NOMO-1 treated with dmso at 0.1 percent for 144 hours (cell line): ENCODE results near the gene CLIC5.

Experiments
- DNase-seq: peaks from one replicate; lab custom pipeline; 2025; ENCODE audit not compliant: unreplicated experiment; lab: John Stamatoyannopoulos, UW

Gene CLIC5

DNA sequence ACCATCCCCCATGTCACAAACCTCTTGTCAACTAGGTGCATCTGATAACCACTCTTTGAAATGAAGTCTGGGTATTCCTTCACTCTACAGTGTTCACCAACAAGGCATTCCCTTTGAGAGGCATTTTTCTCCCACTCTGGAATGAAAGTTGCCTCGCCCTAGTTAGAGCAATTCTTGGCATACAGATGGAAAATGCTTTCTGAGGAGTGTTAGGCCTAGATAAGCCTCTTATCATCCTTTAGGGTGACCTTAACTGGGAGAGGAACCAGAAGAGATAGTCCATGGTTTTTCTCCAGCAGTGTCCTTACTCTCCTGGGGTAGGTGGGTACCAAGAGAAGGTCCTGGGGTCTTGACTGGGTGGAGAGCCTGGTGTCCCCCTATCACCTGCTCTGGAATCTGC is 14.8 kb downstream of the CLIC5 start:
- DNase-seq, result no peak

DNA sequence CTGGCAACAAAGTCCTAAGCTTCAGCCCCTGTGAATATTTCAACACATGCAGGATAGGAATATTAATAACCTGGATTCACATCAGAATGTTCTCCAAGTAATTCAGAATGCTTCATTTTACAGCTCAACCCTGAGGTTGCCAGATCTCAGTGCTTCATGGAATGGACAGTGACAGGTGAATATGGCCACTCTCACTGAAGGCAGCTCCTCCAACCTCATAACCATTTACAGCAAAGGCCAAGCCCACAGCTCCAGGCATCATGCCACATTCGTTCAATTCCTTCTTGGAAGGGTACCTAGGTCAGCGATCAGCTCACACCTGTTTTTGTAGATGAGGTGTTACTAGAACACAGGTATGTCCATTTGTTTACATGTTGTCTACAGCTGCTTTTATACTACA is 17.1 kb downstream of the CLIC5 start:
- no peak for DNase-seq

DNA sequence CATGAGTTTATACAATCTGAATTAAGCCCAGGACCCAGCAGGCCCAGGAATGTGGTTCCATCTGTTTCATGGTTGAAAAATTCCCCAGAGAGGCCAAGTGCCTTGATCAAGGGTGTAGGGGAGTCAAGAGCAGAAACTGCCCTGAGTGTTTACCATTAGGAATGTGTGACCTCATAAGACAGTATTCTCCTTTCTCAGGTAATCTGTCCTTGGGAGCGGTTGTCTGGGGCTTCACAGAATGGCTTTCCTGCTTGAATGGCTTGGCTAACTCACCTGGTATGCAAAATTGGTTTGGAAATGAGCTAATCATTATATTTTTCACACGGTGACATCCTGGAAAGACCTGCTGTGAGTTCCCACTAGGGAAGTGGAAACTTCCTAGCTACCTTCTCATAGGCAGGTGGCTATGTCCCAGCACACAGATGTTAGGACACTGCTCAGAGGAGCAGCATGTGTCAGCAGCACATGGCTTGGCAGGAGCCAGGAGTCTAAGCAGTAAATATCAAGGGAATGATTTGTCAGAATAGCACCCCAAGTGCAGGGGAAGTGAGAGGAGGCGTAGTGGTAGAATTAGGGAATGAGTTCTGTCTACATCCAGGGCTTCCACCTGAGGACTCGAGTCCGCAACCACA is 17.7 kb downstream of the CLIC5 start:
- DNase-seq, result no peak

DNA sequence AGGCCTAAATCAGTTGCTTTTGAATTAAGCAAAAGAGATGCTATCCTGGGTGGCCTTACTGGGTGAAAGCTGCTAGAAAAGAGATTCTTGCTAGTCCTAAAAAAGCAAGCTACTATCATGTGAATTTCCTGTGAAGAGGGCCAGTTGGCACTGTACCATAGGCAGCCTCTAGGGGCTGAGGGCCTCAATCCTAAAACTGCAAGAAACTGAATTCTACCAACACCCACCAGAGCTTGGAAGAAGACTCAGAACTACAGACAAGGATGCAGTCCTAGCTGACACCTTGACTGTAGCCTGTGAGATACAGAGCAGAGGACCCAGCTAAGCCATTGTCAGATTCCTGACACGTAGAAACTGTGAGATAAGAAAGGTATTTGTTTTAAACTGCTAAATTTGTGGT is 24.5 kb downstream of the CLIC5 start:
- DNase-seq, result no peak

DNA sequence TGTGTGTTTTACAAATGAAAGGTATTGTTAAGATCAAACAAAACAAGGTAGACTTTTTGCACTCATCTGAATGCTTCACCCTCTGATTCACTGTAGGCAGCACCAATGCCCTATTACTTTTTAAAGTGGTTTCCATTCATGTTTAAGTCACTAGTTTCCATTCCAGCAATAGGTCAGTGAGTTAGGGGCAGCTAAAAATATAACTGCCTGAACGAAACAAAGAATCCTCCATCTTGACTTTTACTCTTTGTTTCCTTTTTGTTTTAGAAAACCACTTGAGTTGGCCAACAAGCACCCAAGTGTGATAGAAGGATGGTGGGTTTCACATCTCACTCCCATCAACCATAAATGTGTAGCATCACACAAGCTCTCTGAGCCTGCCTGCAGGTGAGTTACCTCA is 25.5 kb downstream of the CLIC5 start:
- no peak for DNase-seq

DNA sequence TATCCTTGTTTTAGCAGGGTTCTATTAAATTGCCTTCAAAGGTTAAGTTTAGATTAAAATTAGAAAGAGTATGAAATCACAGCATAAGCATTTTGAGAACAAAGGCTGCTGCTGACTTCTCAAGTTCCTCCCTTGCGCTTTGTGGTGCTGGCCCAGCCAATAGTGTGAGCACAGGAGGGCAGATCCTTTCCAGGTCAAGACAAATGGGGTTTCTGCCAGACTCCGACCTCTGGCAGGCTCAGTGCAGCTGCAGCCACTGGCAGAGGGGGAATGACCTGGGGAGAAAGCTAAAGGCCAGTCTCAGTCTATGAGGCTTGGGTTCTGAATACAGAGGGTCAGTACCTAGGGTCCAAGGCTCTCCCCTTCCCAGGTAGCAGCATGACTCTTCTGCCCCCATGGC is 27.0 kb downstream of the CLIC5 start:
- DNase-seq, result no peak

DNA sequence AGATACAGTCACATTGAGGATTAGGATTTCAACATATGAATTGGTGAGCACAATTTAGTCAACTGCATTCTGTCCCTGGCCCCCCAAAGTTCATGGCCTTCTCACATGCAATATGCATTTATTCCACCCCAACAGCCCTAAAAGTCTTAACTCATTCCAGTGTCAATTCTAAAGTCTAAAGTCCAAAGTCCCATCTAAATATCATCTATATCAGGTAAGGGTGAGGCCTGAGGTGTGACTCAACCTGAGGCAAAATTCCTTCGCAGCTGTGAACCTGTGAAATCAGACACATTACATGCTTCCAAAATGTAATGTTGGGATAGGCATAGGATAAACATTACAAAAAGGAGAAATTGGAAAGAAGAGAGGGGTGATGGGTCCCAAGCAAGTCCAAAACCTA is 27.8 kb downstream of the CLIC5 start:
- DNase-seq, result no peak

DNA sequence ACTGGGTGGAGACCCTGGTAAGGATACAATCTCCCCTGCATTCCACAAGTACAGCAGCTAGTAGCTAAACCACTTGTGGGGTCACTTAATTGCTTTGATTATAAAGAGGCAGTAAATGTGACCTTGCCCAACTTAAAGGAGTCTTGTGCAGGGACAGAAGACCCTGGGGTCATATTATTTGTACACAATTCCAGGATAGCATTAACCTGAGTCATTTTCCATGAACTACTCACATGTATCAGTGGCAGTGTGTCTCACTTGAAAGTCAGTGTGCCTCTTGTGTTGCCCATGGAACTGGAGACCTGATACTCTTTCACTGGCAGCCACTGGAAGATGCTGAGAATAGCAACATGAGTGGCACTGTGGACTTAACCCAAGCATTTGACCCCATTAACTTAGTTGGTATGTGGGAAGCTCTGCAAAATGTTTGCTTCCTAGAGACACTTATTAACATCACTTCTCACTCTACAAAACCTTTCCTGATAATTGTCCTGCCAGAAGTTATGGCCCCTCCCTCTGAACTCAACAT is 28.9 kb downstream of the CLIC5 start:
- no peak for DNase-seq

DNA sequence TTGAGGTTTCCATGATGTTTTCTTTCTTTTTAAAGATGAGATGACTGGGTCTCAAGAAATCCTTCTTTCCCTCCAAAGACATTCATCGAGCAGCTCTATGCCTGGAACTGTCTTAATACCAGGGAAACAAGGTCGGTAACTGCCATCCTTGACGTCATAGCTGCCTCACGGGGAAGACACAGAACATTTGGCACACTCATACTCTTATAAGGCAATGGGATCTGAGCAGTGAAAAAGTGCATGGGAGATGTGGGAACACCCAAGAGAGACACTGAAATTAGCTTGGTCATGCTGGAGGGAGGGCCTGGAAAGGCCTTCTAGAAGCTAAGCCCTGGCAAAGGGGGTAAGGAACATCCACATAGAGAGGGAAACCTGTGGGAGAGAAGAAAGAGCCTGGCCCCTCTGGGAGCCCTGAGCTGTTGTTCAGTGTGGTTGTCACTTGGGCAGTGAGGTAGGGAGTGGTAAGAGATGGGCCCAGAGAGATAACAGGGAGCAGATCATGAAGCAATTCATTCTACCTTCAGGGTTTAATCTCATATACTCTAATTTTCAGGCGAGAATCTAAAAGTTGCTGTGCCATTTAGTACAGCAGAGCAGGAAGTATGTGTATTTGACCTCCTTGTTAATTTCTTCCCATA is 30.8 kb downstream of the CLIC5 start:
- no peak for DNase-seq

DNA sequence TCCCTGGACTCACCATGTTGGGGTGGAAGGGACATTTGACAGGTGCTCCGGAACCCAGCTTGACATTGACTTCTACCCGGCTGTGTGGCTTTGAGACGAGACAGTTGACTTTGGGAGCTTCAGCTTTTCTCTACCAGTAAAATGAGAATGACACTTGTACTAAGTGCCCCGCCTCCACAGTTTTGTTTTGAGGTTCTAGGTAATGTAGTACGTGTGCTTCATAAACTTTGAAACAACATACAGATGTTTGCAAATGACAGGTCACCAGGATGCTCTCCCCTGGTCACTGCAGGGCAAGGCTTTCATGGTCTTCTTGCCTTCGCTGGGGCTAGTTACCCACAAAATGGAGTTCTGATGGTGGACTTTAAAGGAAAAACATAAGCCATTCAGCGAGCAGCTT is 31.3 kb downstream of the CLIC5 start:
- DNase-seq, result no peak

DNA sequence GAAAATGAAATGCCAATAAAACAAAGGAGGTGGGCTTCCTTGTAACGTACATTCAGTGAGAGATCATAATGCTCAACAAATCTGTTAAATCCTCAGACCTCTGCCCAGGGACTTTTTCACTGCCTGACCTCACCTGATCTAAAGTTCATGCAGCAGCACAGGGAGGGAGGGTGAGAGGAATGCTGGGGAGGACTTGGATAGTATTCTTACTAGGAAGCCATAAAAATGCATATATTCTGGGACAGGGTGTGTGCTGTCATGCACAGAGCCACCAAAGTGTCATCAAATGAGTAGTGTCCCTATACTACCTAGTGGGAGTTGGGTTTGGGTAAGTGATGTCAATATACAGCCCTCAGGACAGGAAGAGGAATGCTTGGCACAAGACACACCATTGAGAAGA is 32.6 kb downstream of the CLIC5 start:
- no peak for DNase-seq

DNA sequence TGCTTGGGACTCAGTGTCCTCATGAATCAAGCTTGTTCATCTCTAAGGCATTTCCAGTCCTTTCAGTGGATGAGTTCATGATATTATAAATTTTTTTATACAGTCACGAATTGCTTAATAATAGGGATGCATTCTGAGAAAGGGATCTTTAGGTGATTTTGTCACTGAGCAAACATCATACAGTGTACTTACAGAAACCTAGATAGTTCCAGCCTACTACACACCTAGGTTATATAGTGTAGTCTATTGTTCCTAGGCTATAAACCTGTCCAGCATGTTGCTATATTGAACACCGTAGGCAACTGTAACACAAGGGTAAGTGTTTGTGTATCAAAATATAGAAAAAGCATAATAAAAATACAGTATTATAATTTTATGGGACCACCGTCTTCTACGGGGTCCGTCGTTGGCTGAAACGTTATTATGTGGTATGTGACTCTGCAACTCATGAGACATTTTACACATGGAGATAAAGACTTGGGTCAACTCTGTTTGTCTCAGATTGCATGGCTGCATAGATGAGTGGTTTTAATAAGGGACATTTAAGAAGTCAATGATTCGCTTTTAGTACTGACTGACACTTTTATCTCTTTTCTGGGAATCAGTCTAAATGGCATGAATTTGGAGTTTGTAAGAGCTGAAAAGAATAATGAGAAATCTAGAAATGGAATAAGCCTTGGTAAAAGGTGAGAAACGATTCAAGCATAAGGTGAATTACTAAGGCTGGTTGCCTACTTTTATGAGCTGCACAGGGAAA is 33.2 kb downstream of the CLIC5 start:
- DNase-seq, result no peak

DNA sequence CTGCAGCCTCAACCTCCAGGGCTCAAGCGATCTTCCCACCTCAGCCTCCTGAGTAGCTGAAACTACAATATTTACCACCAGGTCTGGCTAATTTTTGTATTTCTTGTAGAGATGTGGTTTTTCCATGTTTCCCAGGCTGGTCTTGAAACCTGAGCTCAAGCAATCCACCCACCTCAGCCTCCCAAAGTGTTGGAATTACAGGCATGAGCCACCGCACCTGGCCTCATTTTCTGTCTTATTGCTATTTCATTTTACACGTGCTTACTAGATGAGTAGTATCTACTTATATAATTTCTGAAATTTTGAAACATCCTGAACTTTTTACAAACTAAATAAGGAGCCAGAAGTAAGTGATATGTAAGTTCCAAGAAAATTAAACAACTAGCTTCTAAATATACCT is 34.6 kb downstream of the CLIC5 start:
- DNase-seq, result no peak

DNA sequence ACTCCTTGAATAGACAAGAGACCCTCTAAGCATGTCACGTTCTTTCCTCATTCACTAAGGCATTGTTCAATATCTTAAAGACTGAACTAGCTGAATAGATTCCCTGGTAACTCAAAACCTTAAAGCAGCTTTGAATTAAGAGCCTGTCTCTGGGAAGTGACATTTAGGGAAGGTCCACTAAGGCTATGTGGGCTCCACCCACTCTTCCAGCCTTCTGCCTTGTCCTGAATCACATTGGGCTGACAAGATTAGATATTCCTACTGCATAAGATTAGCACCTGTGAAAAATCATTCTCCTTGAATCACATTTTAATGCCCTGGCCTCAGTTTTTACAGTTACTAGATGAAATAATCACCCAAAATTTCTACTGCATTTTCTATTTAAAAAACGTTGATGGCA is 36.3 kb downstream of the CLIC5 start:
- no peak for DNase-seq

DNA sequence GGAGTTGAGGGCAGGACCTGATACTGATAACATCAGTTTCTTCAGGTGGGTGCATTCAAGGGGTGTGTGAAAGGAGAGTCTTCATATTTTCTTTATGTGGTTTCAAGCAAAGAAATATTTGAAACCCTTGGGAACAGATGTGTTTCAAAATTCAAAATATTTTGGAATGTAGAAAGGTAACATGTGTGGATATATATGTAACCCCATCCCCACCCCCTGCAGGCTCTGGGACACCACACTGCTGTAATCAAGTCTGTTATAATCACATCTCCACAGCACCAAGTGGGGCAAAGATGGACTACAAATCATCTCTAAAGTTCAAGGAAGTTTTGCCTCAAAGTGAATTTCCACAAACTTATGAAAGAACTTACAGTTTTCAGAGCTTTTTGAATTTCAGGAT is 41.1 kb downstream of the CLIC5 start:
- no peak for DNase-seq

DNA sequence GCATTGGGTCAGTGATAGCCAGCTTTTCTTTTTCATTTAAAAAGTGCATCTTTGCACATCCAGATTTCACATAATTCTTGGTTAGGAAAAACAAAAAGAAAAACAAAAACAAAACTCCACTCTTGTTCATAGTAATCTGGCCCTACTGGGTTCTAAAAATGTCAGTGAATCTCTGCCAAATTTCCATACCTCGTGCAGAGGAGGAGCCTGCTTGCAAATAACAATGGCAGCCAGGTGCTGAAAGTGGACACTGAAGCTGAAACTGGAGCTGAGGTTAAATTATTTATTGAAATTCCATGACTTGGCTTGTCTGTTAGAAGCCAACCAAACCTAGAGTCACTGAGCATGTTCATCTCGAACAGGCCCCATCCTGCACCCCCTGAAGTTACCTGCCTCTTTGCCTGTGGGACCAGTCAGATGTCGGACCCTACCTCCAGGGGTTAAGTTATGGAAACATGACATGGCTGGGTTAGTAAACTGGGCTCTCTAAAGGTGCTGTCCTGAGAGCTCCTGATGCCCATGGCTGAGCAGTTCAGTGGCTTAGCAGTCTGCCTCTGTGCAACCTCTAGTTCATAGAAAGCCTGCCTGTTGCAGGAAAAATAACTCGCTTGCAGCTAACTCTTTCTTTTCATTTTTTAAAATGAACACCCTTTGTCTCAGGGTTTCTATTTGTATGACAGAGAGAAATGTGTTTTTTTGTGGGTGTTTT is 42.7 kb downstream of the CLIC5 start:
- DNase-seq, result no peak

DNA sequence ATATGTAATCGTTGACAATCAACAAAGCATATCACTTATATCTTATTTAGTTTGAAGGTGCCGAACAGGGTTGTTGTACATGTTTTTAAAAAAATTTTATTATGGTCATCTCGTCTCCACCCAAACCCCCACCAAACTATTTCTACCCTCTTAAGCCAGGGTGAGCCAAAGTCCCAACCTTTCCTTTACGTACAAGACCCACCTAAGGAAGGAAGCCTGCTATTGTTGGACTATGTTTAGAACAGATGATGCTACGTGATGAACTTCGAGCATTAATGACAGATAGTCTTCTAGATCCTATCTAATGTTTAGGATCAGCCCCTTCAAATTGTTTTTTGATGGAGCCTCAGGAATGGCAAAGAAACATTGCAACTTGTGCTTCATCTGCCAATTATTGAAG is 44.4 kb downstream of the CLIC5 start:
- no peak for DNase-seq

DNA sequence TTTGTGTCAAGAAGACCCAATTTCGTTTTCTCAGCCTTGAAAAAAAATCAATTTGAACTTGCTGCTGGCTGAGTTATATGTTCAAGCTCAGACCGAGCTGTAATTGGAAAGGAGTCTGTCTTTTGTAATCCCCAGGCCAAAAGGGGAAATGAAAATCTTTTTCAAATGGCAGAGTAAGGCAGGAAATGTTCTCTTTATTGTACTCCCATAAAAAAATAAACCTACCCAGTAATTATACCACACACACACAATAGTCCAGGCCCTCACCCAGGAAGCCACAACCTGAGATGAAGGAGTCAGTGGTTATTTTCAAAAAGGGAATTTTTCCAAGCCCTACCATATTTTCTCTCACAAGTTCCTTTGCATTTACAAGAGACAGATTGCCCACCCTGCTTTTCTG is 45.3 kb downstream of the CLIC5 start:
- DNase-seq, result peak; percentile 67

DNA sequence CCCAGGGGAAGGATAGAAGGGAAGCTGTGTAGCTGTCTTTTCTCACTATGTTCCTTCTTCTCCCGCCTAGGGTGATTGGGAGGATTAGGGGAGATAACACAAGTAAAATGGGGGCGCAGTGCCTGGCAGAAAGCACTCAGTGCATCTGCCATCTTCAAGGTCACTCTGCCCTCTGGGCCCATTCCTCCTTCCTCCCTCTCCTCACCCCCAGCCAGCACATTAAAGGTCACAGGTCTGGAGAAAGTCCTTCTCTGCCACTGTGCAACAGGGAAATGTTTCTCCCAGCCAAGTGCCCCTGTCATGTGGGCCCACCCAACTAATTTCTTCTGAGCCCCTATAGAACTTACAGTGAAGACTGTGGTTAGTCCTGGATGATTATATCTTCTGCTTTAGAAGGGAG is 45.8 kb downstream of the CLIC5 start:
- no peak for DNase-seq

DNA sequence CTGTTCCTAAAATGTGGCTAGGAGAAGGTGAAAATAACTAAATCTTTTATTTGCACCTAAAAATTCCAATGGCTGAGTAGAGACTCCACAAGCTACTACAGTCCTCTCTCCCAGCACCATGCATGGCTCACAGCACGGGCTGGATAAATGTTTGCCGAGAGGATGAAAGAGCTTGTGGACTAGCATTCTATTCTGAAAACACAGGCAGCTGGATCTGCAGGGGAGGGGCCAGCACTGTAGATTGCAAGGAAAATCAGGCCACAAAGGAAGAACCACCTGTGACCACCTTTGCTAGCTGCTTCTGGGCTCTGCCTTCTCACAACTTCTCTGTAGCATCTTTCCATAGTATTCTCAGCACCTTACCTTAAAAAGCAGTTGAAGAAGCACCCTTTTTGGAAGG is 46.6 kb downstream of the CLIC5 start:
- no peak for DNase-seq

DNA sequence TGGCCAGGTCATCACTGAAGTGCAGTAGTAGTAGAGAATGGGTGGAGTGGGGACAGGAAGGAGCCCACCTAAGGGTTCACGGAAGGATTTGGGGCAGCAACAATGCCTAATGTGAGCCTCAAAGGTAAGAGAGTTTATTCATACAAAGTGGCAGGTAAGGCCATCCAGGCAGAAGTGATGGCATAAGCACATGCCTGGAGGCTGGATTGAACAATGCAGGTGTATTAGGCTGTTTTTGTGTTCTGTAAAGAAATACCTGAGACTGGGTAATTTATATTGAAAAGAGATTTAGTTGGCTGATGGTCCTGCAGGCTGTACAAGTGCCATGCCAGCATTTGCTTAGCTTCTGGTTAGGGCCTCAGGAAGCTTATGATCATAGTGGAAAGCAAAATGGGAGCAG is 48.3 kb downstream of the CLIC5 start:
- DNase-seq, result no peak

DNA sequence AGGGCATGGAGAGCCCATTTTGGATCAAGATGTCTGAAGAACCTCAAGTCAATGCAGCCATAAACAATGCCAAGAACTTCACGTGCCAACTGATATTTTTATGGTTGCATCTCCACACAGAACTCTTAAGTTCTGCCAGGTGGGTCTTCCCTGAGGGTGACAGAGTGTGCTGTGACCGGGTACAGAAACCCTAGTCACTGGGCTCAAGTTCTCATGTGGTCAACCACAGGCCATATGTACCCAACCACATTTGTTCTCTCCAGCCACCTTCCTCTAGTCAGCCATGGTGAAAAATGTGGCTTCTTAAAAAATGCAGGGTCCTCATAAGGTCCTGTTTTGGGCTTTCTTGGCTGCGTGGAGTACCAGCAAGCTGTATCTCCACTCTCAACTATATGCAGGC is 48.9 kb downstream of the CLIC5 start:
- no peak for DNase-seq
